CD4-positive, alpha-beta T cell treated with Interleukin-21 for 1 hour (primary cell): ENCODE measurements around the gene GNG7.

Source experiments
- DNase-seq: peaks from one replicate; pipeline ENCODE4 v3.0.0-alpha.2; 2020

The GNG7 gene

DNA sequence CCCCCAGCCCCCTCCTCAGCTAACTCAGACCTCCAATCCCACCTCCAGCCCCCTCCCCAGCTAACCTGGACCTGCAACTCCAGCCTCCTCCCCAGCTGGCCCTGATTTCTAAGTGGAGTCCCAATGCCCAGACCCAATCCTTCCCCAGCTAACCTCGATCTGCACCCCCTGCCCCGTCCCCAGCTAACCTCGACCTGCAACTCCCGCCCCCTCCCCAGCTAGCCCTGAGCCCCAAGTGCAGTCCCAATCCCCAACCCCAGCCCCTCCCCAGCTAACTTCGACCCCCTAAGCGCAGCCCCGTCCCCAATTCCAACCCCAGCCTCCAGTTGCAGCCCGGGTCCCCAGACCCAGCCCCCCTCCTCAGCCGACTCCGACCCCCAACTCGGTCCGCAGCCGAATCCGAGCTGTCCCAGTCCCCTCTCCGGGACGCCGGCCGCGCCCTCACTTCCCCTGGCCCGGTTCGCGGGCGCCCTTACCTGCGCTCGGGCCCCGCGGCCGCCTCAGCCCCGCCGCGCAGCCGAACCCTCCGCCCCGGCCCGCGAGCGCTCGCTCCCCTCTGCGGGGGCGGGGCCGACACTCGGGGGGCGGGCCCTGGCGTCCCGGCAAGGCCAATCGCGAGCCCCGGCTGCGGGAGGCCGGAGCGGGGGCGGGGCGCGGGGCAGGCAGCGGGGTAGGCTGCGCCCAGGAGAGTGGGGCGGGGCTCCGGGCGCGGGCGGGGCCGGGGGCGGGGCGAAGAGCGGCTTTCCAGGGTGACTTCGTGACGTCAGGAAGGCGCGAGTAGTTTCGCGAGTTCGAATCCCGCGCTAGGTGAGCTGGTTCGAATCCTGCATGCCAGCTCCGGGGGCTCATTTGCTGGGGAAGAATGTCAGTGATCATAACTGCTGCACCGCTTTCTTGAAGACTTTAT, at the start of gene GNG7:
Gene GNG7, minus strand, starts transcription at position 525 of the 907 bp plus-strand sequence. CDS start 182,006 bp downstream, outside the sequence.
- DNase-seq = peak; percentile 94

DNA sequence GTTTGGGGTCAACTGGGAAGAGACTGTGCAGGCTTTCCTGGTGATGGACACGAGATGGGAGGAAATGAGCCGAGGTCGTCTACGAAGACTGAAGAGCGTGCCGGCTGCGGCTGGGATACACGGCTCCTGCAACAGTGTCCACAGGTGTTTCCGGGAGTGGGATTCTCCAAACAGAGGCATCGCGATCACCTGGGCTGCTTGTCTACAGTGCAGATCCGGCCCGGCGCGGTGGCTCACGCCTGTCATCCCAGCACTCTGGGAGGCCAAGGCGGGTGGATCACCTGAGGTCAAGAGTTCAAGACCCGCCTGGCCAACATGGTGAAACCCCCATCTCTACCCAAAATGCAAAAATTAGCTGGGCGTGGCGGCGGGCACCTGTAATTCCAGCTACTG, 48.9 kb upstream of the GNG7 start:
- DNase-seq = no peak

DNA sequence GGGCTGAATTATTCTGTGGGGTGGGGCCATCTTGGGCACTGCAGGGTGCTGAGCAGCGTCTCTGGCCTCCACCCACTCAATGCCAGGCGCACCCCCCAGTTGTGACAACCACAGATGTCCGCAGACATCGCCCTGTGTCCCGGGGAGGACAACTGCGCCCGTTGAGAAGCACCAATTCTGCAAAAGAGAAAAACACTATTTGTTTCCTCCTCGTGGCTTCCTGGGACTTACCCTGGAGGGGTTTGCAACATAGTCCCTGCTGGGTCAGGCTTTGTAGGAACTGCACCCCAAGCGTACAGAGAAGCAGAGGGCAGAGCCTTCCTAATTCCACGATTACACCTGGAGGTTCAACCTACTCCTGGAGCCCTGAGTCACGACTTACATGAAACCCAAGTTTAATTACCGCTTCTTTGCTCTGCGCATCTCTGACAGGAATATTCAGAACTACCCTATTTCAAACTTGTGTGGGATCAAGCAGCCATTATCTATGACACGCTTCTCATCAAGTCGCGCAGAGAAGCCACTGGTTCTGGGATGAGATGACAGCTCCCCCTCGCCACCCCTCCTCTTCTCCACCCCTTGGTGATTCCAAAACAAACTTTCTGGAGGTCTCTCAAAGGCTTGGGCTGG, 48.4 kb upstream of the GNG7 start:
- DNase-seq = no peak

DNA sequence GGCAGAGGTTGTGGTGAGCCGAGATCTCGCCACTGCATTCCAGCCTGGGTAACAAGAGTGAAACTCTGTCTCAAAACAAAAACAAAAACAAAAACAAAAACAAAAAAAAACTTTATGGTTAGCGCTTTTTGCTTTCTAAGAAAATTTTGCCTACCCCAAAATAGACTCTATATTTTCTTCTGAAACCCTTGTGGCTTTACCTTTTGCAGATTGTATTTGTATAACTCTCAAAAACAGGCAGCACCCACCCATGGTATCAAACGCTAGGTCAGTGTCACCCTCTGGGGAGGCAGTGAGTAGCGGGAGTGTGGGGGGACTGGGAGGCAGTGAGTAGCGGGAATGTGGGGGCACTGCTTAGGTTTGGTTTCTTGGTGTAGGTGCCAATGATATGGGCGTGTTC, 44.9 kb upstream of the GNG7 start:
- no peak for DNase-seq

- DNase-seq = no peak
Observed at GRCh38 chr19:2744113-2744512, 41.6 kb upstream of the GNG7 start.

DNA sequence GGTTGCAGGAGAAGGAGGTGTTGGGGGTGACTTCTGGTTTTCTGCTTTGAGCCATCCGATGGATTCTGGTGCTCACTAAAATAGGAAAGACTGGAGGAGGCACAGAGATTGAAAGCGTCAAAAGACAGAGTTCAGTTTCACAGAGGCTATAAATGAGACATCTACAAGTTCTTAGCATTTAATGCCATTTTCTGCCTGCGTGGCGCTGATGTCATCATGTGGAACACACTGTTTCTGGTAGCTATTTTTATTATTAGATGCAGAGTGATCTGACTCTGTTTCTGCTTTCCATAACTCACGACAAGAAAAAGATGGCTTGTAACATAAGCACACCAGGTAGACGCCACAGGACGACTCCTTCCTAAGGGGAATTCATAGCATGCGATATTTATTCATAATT, 40.6 kb upstream of the GNG7 start:
- DNase-seq = no peak

GRCh38 chr19:2740314-2740656, 37.8 kb upstream of the GNG7 start:
- DNase-seq = no peak

- peak; percentile 99 for DNase-seq
Observed at GRCh38 chr19:2739602-2740313, 37.3 kb upstream of the GNG7 start, which contains the start of gene SLC39A3. Gene SLC39A3, minus strand, starts transcription at chr19:2740017. Its CDS starts 2,760 bp downstream, at chr19:2737257.

- DNase-seq = no peak
Observed at GRCh38 chr19:2736550-2737190, 34.2 kb upstream of the GNG7 start.

DNA sequence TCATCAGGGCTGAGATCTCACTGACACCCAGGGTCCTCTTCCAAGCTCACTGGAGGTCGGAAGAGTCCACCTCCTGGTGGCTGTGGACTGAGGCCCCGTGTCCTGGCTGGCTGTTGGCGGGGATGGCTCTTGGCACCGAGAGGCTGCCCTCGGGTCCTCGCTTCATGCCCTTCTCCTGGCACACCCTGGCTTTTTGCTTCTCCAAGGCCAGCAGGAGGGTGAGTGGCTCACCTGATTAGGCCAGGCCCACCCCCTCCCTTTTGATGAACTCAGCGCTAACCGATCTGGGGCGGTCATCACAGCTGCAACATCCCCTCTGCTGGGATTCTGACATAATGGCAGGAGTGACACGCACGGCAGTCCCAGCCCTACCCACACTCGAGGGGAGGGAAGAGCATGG, 32.9 kb upstream of the GNG7 start:
- no peak for DNase-seq

DNA sequence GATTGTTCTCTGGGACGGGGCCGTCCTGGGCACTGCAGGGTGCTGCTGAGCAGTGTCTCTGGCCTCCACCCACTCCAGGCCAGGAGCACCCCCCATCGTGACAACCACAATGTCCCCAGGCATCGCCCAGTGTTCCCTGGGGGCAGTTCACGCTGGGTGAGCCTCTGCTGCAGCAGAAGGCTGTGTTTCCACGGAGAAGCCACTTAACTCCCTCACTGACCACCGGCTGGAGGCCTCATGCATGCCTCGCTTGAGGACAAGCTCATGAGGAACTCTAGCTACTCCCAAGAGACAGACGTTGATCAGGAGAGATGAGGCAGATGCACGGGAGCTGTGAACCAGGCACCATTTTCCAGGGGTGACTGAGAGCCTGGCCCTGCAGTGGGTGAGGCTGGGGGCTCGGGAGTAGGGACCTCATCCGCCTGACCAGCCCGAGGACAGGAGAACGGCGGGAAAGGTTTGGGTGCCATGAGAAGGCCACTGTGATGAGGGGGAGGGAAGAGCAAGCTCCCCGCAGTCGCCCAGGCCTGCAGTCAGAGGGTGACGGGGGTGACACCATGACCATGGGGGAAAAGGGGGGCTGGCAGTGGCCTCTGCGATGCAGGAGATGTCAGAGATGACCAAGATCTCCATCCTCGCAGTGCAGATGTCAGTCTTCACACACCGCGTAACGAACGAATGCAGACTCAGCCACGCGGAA, 32.2 kb upstream of the GNG7 start:
- no peak for DNase-seq

DNA sequence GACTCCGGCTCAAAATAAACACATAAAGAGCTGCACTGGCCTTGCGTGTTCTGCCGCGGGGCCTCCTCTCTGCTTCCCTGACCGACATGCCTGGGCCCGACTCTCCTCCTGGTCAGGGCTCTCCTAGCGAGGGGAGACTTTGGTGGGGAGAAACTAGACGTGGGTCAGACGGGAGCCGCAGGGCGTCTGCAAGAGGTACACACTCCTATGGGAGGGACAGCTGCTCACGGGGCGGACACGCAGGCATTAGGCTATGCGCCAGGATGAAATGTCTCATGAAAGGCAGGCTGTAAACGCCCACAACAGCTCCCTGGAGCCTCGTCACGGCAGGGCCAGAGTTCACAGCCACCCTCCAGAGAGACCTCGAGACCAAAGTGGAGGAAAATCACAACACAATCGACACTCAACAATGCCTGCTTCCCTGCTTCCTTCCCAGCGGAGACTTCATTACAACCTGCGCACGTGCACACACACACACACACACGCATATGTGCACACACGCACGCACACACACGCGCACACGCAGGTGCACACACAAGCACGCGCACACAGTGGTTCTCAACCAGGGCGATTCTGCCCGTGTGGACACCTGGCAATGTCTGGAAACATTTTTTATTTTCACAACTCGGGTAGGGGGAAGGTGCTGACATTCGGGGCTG, 31.6 kb upstream of the GNG7 start:
- DNase-seq = no peak

GRCh38 chr19:2732883-2733282, 30.4 kb upstream of the GNG7 start:
- no peak for DNase-seq

- DNase-seq = no peak
Observed at GRCh38 chr19:2732157-2732725, 29.7 kb upstream of the GNG7 start.

DNA sequence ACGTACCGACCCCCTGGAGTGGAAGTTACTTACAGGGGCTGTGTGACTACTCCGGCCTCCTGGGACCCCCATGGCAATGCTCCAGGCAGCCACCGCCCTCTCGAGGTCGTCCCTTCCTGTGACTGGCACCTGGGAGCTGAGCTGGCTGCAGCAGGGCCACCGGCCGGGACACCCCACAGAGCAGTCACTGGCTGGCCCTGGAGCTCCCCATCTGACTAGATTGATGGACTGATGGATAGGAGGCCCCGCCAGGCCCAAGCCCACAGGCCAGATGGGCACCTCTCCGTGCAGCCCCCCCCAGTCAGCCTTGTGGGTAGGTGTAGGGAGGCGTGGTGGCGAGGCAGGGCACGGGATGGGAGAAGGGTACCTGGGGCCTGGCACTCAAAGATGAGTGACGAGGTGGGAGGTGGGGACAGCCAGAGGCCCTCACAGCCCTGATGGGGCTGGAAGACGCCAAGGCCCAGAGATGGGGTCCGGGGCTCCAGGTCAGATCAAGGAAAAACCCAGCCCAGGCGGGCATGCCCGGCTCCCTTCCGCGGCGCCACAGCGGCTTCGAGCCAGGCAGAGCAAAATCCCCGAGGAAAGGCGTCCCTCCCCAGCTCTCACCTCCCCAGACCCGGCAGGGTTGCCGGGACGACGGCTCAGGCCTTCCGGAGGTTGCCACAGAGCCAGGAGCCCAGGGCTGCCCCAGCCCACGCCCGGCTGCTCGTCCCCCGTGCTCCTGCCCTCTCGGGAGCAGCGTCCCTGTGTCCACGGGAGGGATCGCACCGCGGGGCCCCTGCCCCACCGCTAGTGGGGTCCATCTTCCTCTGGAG, 28.9 kb upstream of the GNG7 start:
- no peak for DNase-seq

DNA sequence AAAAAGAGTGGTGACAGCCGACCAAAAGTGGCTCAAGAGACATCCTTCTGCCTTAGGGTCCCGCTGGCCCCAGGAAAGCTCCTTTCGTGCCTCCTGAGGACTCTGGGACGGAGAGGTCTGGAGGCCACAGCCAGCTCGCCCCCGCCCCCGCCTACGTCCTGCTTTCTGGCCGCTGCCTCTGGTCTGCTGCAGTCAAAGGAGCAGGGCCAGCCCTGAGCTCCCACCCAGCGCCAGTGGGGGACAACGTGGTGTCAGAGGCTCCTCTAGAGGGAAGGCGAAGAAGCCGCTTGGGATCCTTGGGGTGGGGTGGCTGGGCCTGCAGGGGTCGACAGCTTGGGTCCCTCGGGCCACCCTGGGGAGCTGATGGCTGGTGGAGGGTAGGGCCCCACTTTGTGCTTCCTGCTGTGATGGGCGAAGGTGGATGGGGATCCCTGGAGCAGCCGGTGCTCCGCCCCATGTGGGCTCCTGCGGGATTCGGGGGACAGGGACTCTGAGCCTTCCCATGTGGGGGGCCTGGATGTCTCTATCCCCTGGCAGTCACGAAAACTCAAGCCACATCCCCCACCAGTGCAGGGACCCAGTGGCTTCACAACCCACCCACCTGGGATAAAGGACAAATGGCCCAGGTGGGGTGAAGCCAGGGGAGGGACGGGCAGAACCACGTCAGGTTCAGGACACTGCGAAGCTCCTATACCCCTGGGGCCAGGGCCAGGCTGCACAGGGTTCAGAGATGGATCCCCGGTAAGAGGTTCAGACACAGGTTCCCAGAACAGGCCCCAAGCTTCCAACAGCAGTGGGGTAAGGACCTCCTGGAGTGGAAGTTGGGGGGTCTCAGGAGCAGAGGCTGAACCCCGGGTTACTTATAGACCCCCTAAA, 27.7 kb upstream of the GNG7 start:
- no peak for DNase-seq

DNA sequence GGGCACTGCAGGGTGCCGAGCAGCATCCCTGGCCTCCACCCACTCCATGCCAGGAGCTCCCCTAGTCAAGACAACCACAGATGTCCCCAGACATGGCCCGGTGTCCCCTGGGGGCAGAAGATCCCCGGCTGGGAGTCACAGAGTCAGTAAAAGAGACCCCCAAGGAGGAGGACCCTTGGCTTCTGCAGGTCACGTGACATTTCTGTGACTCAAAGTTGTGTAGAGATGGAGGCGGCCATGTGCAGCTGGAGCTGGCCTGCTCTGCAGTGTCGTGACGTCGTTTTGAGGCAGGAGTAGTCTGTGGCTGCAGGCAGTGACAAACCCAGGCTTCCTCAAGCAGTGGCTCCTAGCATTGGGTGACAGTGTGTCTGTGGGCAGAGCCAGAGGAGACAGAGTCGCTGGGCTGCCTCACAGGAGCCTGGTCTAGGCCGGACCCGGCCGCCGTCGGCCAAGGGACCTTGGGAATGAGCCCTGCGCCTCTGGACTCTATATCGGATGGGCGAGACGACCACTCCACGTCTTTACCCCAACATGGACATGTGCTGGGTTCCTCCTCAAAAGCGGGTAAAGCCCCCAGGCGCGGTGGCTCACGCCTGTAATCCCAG, 26.4 kb upstream of the GNG7 start:
- DNase-seq = no peak

GRCh38 chr19:2727640-2727944, 25.1 kb upstream of the GNG7 start:
- DNase-seq = no peak

- DNase-seq = no peak
Observed at GRCh38 chr19:2726904-2727639, 24.6 kb upstream of the GNG7 start.
